Testis (tissue), 3 donors: ENCODE results near the gene MRPL10. TPM values are rescaled to one million over a fixed set of nuclear protein-coding genes. Genes with fewer than 3 reads are reported as not detected.

ENCODE experiments used
- DNase-seq: peaks from one replicate; pipeline ENCODE4 v3.0.0-alpha.2; 2019
- H3K27ac ChIP-seq, 2 donors: fragments of 200-600 bp; sonication (generic); one replicate each; pipeline ENCODE4 v1.5.1; 2019
- H3K27me3 ChIP-seq: fragments of 200-600 bp; sonication (generic); one replicate; pipeline ENCODE4 v1.5.1; 2019
- H3K36me3 ChIP-seq: fragments of 200-600 bp; sonication (generic); one replicate; pipeline ENCODE4 v1.5.1; 2017; ENCODE audit warnings: low read depth; ENCODE audit errors: missing control alignments
- H3K4me1 ChIP-seq: fragments of 200-600 bp; sonication (generic); one replicate; pipeline ENCODE4 v1.5.1; 2019
- H3K4me3 ChIP-seq, 2 donors: fragments of 200-600 bp; sonication (generic); one replicate each; pipeline ENCODE4 v1.5.1; 2017 to 2019
- H3K9me3 ChIP-seq: fragments of 200-600 bp; sonication (generic); one replicate; pipeline ENCODE4 v1.5.1; 2017
- POLR2A ChIP-seq: fragments of 450-650 bp; IDR thresholded peaks from one replicate; pipeline ENCODE4 v1.6.1; 2017; ENCODE audit warnings: antibody characterized with exemption, mild to moderate bottlenecking, moderate library complexity
- WGBS, 2 donors: methylation state at CpG; one replicate each; pipeline ENCODE4 v1.1.5; 2018; 5-methylcytosine and 5-hydroxymethylcytosine counted together
- intact Hi-C: fragments of 100-400 bp; cut with DNase I; formaldehyde crosslinking; loops from one replicate; pipeline ENCODE4 v1.15.1; 2023; ENCODE audit warnings: low total_unique reads
- polyA plus RNA-seq: library from polyadenylated mRNA; stranded (reverse); fragments of 350-450 nt; fragmentation: Illumina TruSeq; extraction: RNeasy Lipid Tissue Mini Kit (QIAGEN cat#74804); gene quantifications from one replicate; pipeline ENCODE4 v1.2.3, GENCODE V29; 2014; ENCODE audit warnings: low read depth, low replicate concordance; ENCODE audit not compliant: insufficient read depth
- total RNA-seq, 2 donors: library from RNA; depleted of rRNA; stranded (reverse); fragments of >200 nt; gene quantifications; one replicate each; pipeline ENCODE4 v1.2.3, GENCODE V29; 2016
- TF ChIP-seq, protein P1 (sequence below), 3 experiments: fragments of 450-650 bp in 2 of 3; fragments of 200-600 bp in 1 of 3; sonication (generic) in 1 of 3; IDR thresholded peaks; one replicate each; pipeline ENCODE4 v1.5.1; 2016 to 2019; ENCODE audit warnings: antibody characterized with exemption in 3 of 3, mild to moderate bottlenecking in 2 of 3, moderate library complexity in 1 of 3

The MRPL10 gene
- total and polyA plus RNA-seq, 3 donors from 2014 or later = 47.1 to 51.5 (median 47.4) TPM

DNA sequence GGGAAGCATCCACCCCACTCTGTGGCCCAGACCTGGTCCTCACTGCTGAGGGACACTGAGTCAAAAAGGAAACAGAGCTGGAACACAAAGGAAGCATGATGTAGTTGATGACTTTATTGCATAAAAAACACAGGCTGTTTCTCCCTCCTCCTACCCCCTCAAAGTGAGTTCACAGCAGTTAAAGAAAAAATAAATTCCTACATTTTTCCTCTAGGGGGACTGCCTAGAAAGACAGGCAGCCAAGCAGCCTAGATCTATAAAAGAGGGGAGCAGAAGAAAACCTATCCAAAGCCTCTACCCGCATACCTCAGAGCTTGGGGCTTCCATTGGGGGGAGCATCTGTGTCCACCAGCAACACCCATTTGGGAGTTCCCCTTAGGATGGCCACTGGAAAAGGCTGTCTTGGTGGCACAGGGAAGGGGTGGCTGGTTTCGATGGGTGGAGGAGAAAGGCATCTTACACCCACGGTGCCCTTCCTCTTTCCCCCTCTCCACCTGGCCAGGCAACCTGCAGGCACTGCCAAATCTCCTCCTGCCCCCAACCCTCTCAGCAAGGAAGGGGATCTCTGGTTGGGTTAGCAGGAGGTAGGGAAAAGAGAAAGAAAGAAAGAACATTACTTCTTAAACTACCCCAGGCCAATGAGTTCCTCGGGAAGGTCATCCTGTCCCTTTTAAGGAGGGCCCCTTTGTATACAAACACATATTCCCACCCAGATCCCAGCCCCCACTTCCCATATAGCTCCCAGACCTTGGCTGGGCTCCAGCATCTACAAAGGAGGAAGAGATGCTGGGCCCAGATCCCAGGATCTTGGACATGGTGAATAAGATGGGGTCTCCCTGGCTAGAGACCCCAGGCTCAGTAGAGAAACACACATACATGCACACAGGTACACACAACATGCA lies 13.7 kb upstream of the MRPL10 start:
- no peaks in the 10 kb centered on the region for H3K36me3 ChIP-seq
- peaks cover 14% of the 10 kb centered on the region for H3K4me1 ChIP-seq
- H3K27ac ChIP-seq = no peak overlapping the region
- H3K27me3 ChIP-seq = no peaks in the 10 kb centered on the region
- 67 to 85% methylated on average over 4 of the region's 4 CpGs for WGBS, 2 donors
- no peaks in the 10 kb centered on the region for H3K9me3 ChIP-seq
- H3K4me3 ChIP-seq = no peak overlapping the region
- intact Hi-C loops = loop anchor here (5.0 kb wide), 1 partner anchor 42 kb away; no protein-coding TSS in a partner anchor
- DNase-seq = no peak
- TF ChIP-seq POLR2A = no peak
- TF ChIP-seq, protein P1, sequence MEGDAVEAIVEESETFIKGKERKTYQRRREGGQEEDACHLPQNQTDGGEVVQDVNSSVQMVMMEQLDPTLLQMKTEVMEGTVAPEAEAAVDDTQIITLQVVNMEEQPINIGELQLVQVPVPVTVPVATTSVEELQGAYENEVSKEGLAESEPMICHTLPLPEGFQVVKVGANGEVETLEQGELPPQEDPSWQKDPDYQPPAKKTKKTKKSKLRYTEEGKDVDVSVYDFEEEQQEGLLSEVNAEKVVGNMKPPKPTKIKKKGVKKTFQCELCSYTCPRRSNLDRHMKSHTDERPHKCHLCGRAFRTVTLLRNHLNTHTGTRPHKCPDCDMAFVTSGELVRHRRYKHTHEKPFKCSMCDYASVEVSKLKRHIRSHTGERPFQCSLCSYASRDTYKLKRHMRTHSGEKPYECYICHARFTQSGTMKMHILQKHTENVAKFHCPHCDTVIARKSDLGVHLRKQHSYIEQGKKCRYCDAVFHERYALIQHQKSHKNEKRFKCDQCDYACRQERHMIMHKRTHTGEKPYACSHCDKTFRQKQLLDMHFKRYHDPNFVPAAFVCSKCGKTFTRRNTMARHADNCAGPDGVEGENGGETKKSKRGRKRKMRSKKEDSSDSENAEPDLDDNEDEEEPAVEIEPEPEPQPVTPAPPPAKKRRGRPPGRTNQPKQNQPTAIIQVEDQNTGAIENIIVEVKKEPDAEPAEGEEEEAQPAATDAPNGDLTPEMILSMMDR (IDR thresholded peaks at IDR 0.05) = peak in 2 of 3 experiments; percentile 23 to 25

DNA sequence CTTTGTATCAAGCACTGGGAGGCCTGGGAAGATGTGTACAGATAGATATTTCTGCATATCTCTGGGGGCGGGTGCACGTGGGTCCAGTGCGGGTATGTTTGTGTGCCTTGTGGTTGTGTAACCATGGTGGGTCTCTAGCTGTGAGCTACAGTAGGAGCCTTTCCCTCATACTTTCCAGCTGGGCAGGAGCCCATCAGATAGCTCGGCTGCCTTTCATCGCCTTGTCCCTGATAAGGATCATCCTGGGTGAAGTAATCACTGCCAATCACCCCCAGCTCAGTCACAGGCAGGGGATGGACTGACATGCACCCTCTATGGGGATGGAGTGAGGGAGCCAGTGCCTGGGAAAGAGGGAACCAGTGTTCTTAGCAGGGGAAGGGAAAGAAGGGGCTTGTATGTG lies 12.9 kb upstream of the MRPL10 start:
- no peak overlapping the region for H3K4me3 ChIP-seq
- H3K27me3 ChIP-seq = no peaks in the 10 kb centered on the region
- H3K27ac ChIP-seq = no peak overlapping the region
- no peaks in the 10 kb centered on the region for H3K36me3 ChIP-seq
- TF ChIP-seq, protein P1 (IDR thresholded peaks at IDR 0.05) = no peak
- no peak for TF ChIP-seq POLR2A
- peaks cover 18% of the 10 kb centered on the region for H3K4me1 ChIP-seq
- DNase-seq = no peak
- H3K9me3 ChIP-seq = no peaks in the 10 kb centered on the region
- 65 to 76% methylated on average over 5 of the region's 5 CpGs for WGBS, 2 donors
- intact Hi-C loops = loop anchor here (5.0 kb wide), 1 partner anchor 43 kb away; no protein-coding TSS in a partner anchor

DNA sequence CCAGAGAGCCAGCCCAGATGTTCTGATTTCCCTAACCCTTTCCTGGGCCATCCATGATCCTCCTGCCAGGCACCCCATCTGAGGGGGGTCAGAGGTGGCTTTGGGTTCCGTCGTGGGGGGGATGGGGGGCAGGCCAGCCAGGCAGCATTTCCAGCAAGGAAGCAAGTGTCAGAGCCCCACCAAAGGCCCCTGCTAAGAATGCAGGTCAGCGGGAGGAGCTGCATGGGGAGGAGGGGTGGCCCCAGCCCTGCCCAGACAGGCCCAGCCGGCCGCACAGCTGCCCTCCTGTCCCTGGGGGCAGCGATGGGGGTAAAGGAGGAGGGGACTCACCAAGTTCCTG lies 12.0 kb upstream of the MRPL10 start:
- H3K9me3 ChIP-seq = no peaks in the 10 kb centered on the region
- intact Hi-C loops = loop anchor here (5.0 kb wide), 1 partner anchor 44 kb away; no protein-coding TSS in a partner anchor
- H3K27me3 ChIP-seq = no peaks in the 10 kb centered on the region
- 29 to 47% methylated on average over 3 to 6 of the region's 6 CpGs for WGBS, 2 donors
- no peak overlapping the region for H3K4me3 ChIP-seq
- TF ChIP-seq POLR2A = no peak
- TF ChIP-seq, protein P1 (IDR thresholded peaks at IDR 0.05) = no peak
- no peak for DNase-seq
- peaks cover 18% of the 10 kb centered on the region for H3K4me1 ChIP-seq
- H3K36me3 ChIP-seq = no peaks in the 10 kb centered on the region
- no peak overlapping the region for H3K27ac ChIP-seq

DNA sequence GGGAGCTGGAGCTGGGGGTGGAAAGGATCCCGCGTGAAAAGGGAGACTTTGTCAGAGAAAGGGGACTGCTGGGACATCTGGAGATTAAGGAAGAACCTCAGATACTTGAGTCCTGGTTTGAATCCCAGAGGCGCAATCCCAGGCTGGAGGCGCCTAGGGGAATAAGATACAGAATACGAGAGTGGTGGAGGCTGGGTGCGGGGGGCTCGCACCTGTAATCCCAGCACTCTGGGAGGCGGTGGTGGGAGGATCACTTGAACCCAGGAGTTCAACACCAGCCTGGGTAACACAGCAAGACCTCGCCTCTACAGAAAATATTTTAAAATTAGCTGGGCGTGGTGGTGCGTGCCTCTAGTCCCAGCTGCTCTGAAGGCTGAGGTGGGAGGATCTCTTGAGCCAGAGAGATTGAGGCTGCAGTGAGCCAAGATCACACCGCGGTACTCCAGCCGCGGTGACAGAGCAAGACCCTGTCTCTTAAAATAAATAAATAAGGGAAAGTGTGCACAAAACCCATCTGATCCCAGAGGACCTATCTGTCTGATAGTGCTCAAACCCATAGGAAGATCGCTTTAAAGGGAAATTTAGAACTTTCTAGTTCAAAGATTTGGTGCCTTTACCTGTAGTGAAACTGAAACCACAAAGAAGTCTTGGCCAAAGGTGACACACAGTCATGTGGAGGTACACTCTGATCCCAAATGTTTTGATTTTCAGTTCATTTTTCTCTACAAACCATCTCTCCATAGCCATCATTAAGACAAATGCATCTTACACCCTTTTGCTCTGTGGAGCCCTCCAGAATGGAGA lies 10.3 kb upstream of the MRPL10 start:
- Histone ChIP-seq H3K27ac (peak overlapping the region; percentile 60 to 66), H3K36me3 (no peaks in the 10 kb centered on the region), H3K27me3 (no peaks in the 10 kb centered on the region), H3K9me3 (no peaks in the 10 kb centered on the region), H3K4me1 (peaks cover 18% of the 10 kb centered on the region), H3K4me3 (peak overlapping the region; percentile 73 to 76)
- no peak for DNase-seq
- TF ChIP-seq POLR2A = no peak
- TF ChIP-seq, protein P1 (IDR thresholded peaks at IDR 0.05) = no peak
- WGBS, 2 donors = 41 to 44% methylated on average over 16 of the region's 16 CpGs
- intact Hi-C loops = loop anchor here (5.0 kb wide), 1 partner anchor 46 kb away; no protein-coding TSS in a partner anchor
